Islet of Langerhans (tissue), 1 donor: Measurements from ENCODE around the gene AATK.

ENCODE experiments used
- FAIRE-seq: peaks from one replicate; lab custom pipeline; 2011; peaks lifted over from hg19 to GRCh38; lab: Jason Lieb, UNC

Gene AATK

DNA sequence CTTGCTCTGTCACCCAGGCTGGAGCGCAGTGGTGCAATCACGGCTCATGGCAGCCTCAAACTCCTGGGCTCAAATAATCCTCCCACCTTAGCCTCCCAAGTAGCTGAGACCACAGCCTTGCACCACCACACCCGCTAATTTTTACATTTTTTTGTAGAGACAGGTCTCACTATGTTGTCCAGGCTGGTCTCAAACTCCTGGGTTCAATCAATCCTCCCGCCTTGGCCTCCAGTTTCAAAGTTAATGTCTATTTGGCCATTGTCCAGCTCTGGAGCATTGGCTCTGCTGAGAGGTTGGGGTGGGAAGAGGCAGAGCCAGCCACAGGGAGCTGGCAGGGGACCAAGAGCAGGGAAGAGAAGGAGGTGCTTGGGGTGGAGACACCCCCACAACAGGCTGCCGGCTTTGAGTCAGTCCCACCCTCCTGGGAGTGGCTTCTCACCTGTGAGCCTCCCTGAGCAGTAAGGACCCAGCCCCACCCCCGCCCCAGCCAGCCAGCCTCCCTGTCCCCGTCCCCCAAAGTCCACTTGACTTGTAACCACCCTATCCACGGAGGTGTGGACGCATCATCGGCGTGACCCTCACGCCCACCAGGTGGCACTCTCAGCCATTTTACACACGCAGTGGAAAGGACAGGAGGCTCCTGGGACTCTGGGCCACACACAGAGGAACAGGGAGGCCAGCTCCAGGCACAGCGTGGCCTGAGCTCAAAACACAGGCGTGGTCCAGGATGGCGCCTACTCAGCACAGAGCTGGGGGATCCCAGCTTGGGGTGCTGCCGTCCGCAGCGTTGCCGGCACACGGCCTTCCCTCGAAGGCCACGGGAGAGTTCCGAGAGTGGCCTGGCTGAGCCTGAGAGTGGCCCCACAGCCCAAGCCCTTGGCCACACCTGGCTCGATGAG is 23.5 kb downstream of the AATK start:
- FAIRE-seq = no peak

DNA sequence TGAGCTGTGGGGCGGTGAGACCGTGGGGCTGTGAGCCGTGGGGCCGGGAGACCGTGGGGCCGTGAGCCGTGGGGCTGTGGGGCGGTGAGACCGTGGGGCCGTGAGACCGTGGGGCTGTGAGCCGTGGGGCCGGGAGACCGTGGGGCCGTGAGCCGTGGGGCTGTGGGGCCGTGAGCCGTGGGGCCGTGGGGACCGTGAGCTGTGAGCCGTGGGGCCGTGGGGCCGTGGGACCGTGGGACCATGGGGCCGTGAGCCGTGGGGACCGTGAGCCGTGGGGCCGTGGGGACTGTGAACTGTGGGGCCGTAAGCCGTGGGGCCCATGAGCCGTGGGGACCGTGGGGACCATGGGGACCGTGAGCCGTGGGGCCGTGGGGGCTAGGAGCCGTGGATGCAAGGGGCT is 25.3 kb downstream of the AATK start:
- FAIRE-seq = no peak

DNA sequence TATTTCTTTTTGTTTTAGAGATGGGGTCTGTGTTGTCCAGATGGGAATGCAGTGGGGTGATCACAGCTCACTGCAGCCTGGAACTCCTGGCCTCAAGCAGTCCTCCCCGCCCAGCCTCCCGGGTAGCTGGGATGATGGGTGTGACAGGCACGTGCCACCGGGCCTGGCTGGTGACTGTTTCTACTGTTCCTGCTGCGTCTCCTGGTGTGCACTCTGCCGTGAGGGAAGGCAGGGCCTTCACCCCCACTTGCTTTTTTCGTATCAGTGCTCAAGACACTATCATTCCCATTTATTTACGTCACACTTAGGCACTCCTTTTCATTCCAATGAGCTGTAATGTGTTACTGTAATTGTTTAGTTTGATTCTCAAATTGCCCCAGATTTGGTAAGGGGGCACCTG is 26.0 kb downstream of the AATK start:
- no peak for FAIRE-seq

DNA sequence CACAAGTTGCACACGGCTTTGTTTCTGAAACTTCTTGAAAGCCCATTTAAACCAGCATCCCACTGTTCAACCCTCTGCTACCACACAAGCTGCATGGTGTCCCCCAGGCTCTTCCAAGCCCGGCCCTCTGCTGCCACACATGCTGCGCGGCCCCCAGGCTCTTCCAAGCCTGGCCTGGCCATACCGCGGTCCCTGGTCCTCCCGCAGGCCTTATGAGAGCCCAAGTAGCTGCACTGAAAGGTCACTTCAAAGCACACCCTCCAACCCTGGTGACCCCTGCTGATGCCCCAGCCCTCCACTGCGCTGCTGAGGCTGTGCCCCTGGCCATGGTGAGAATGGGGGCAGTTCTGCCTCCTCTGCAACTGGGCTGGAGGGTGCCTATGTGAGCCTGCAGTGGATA is 26.6 kb downstream of the AATK start:
- no peak for FAIRE-seq

DNA sequence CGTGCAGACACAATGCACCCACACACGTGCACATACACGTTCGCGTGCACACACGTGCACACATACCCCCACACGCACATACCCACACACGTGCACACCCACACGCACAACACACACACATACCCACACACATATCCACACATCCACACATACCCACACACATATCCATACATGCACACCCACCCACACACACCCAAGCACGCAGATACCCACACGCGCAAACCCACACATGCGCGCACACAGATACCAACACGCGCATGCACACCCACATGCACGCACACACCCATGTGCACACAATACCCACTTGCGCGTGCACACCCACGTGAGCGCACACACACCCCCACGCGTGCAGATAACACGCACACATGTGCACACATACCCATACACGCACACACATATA is 27.5 kb downstream of the AATK start:
- no peak for FAIRE-seq

DNA sequence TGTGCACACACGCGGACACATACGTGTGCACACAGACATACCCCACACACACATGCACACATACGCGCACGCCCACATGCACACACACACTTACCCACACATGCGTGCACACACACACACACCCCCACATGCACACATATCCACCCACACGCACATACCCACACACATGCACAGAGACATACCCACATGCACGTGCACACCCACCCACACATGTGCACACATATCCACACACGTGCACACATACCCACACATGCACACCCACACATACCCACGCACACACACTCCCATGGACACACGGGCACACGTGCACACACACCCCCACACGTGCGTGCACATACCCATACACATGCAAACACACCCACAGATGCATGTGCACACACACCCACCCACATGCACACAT is 27.9 kb downstream of the AATK start:
- no peak for FAIRE-seq

DNA sequence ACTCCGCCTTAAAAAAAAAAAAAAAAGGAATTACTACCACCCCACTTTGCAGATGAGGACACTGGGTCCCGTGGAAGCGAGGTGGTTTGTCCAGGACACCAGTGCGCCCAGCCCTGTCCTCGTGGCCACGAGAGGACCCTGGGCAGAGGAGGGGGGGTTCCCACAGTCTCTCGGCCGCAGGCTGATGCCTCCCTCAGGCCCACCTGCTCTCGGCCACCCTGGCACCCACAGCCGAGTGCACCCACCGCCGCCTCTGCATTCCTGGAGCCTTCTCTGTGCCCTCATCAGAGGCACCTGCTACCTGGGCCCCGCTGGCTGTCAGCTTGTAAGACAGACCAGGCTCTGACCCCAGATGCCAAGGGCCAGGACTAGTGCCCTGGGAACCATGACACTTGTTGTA is 28.8 kb downstream of the AATK start:
- FAIRE-seq = no peak

DNA sequence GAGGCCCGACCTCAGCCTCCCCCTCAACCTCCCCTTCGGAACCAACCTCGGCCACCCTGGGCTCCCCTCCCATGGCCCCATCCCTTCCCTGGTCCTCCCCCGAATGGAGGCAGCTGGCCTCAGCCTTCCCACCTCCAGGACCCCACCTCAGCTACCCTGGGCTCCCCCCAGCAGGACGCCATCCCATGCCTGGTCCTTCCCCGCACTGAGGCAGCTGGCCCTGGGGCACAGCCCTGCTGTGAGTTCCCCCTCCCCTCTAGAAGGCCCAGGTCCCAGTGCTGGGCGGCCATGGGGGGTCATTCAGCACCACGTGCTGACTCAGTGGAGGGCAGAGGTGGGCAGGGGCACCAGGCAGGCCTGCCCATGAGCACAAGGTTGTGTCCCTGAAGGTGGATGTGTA is 29.7 kb downstream of the AATK start:
- FAIRE-seq = no peak

DNA sequence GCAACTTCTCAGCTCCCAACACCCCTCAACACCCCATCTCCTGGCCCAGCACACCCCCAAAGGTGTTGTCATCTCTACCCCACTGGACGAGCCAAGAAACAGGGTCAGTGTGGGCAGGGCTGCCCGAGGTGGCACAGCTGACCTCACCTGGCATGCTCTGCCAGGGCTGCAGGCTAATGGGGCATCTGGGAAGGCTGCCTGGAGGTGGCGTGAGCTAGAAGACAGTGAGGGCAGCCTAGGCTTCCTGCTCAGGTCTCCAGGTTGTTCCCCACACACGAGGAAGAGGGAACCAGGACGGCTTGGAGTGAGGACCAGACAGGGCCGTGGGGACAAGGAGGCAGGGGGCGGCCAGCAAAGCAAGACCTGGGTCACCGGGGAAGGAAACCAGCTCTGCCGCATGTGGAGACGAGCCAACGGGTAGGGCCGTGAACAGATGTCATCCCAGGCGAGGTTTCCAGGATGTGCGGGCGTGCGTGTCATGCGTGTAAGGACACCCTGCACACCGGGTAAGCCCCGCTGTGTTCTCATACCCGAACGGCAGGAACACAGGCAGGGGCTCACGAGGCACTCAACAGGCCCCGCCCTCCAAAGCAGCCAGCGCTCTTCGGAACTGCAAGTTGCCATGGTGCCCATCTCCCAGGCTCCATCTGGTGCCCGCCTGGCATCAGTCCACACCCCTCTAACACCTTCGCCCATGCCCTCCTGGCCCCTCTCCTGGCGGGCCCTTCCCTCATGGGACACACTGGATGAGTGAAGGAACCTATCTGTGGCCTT is 30.3 kb downstream of the AATK start:
- FAIRE-seq = no peak

DNA sequence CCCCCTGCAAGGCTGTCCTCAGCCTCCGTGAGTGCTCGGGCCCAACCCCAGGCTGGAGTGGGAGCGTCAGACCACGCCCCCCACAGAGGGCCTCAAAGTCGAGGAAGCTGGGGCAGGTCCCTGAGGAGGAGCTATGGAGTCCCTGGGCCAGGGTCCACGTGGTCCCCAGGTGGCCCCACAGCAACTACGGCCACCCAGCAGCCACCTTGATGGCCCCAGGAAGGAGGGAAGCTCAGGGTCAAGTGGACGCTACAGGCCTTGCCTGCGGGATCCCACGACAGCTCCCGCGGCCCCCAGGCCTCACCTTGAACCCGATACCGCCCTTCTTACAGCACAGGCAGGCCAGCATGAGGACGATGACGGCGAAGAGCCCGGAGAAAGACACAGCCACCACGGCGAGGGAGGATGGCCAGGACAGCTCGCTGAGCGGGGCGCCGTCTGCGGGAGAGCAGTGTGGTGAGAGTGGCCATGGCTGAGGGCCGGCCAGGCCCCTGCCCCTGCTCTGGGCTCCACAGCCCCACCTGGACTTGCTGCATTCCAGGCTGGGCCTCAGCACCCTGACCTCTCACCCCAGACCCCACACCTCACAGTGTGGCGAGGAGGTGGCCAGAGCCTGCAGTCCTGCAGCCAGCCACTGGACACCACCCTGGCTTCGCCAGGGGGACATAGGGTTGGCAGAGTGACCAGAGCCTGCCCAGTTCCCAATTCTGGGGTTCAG is 31.8 kb downstream of the AATK start:
- FAIRE-seq = no peak

DNA sequence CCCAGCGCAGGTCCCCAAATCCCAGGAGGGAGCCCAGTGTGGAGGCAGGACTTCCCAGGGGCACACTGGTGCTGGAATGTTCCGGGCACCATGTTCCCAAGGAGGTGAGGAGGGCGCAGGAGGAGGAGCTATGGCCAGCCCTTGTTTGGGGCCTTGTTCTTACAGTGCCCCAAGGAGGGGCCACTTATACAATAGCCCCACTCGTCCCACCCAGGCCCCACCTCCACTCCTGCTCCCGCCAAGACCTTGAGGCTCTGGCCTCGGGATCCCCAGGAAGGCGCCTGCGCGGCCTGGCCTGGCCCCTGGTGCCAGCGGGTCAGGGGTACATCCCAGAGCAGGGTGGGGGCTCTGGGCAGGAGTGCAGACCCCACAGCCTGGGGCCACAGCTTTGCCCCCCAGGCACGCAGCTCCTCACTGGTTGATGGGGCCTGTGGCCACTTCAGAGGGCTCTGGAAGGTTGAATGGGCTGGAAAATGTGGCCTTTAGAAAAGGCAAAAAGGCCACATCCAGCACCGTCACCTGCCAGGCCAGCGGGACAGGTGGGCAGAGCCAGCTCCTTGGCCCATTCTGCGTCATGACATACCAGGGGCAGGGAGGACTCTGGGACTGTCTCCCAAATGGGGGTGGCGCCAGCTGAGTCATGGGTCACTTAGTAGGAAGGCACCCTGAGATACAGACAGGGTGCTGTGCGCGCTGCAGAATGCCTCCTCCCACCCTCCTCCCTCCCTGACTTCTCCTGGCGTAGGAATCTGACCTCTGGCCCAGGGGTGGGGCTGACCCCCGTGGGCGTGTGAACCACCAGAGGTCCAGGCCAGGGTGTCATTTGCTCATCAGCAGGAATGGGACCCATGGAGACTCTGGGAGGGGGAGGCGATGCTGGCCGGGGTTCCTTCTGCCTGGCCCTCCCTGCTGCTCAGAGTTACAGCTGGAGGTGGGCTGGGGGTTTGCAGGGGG is 33.0 kb downstream of the AATK start:
- no peak for FAIRE-seq

DNA sequence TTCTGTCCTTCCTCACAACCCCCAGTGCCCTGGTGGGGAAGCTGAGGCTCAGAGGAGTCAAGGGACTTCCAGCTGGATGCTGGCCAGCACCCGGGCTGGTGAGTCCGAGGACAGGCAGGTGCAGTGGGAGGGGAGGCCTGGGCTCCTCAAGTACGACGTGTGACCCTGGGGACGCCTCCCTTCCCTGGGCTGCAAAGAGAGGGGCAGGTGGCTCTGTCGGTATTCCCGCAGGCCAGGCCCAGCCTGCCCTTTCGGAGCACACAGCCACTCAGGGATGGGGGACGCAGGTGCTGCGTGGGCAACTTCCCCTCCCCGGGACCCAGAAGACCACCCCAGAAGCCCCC is 33.9 kb downstream of the AATK start:
- no peak for FAIRE-seq

DNA sequence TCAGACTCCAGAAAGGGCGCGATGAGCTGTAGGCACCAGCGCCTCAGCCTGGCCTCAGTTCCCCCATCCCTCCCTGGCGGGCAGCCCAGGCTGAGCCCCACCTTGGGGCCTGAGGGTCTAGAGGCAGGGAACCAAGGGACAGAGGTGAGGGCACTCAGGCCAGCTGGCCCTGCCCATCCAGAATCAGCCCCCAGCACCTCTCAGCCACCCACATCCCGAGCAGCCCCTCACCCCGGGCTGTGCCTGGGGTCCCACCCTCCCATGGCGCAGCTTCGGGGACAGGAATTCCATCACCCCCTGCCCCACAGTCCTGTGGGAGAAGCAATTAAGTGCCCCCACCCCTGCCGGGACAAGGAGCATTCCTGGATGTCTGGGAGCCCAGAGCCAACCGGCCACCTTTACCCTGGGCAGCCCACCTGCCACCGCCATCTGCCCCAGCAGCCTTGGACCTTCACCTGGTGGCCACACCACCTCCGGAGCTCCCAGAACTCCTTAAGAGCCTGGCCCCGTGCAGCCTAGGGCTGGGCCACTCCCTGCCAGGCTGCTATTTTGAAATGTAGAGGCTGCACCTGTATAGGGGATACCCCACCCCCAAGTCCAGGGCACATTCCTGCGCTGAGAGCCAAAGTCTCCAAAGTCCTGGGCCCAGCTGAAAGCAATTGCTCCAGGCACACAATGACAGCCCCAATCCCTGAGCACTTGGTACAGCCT is 34.4 kb downstream of the AATK start:
- FAIRE-seq = no peak

DNA sequence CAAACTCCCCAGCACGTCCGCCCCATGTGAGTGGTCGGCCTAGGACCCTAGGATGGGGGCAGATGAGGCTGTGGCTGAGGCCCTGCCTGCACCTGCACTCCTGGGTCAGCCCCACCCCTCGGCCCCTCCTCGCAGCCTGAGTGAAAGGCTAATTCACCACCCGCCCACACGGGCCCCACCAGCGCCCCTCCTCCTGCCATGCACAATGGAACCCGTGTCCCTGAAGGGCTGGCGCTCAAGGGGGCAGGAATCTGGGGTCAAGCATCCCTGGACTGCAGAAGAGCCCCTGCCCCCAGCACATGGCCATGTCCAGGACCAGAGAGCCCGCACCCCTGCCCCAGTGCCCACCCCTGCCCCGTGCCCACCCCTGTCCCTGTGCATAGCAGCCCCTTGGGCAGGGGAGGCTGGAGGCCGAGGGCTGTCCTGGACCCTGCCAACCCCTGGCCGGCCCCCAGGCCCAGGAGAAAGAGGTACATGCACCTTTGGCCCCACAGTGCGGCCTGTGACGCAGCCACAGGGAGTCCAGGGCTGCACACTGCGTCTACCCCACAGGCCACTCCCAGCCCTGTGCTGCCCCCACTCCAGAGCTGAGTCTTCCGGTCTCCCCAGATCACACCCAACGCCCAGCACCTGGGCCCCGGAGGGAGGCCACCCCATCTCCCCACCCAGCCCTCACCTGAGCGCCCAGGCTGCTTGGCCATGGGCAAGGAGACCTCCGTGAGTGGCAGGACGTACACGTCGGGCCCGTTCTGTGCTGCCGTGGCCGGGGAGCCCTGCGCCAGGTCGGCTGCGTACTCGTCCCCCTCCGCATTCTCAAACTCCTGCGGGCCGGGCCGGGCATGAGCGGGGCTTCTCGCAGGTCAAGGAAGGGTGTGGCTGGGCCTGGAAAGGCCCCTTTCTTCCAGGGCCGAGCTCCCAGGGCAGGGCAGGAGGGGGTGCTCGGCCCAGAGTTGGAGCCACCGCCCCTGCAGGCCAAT is 35.3 kb downstream of the AATK start:
- no peak for FAIRE-seq

DNA sequence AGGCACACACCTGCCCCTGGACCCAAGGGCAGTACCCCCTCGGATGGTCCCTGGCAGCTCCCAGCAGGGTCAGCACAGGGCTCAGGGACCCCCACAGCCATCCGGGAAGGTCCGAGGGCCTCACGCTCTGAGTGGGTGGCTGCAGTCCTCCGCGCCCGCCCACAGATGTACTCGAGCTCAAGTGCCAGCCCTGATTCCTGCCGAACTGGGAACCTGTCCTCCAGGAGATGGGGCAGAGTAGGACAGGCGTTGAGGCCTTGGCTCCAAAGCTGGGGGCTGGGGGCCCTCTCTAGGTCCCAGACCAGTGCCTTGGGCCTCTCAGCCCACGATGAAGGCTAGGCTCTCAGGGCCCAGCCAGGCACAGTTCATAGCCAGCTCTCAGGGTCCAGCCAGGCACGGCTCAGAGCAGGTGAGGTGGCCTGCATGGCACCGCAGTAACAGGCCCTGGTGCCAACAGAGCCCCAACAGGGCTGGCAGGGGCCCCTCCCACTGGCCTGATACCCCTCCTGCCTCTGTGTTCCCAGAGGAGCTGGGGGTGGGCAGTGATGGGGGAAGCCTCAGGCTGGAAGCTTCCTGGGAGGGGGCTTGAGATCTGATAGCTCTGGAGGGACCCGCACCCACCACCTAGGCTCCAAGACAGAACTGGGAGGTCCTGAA is 36.2 kb downstream of the AATK start:
- FAIRE-seq = no peak

DNA sequence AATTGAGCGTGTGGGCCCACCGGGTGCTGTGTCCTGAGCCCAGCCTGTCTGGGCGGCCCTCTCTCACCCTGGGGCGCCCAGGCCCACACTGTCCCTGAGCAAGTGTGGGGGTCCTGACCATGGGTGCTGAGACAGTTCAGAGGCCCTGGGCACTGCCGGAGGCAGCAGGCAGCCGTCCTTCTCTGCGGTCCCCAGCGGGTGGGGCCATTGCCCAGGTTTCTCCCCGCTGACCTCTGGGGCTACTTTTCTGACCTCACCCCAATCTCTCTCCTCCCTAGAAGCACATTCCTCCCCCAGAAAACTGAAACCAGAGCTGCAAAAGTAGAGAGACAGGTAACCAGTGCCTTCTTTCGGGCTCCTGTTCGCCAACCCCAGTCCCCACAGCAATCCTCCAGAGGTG is 36.7 kb downstream of the AATK start:
- no peak for FAIRE-seq

DNA sequence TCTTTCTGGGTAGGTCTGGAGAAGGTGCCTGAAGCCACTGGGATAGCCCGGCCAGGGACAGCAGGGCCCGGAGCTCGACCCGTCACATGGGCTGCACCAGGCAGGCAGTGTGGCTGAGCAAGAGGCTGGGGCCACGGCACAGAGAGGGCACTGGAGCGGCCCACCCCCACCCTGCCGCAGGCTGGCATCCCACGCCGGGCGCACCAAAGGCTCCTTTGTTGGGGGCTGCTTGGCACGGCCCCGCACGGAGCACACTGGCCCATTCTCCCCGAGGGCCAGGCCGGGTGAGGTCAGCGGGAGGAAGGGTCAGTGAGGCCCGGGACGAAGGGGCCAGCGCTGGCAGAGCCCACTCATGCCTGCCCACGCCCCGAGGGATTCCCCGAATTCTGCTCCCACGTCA is 37.2 kb downstream of the AATK start:
- FAIRE-seq = no peak

DNA sequence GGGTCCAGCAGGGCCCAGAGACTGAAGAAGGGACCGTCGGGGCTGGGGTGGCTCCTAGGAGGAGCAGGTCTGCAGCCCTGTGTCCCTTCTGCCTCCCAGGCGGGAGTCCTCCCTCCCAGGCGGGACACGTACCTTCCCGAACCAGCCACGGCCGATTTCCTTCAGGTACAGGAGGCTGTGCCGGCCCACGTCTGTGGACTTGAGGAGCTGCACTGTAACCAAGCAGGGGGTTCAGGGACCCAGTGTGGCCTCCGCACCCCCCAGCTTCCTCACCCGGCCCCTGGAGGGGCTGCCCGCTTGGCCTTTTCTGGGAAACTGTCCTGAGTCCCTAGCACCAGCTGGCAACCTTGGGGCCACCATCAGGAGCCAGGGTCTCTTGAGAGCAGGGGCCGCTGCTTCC is 37.7 kb downstream of the AATK start:
- no peak for FAIRE-seq

DNA sequence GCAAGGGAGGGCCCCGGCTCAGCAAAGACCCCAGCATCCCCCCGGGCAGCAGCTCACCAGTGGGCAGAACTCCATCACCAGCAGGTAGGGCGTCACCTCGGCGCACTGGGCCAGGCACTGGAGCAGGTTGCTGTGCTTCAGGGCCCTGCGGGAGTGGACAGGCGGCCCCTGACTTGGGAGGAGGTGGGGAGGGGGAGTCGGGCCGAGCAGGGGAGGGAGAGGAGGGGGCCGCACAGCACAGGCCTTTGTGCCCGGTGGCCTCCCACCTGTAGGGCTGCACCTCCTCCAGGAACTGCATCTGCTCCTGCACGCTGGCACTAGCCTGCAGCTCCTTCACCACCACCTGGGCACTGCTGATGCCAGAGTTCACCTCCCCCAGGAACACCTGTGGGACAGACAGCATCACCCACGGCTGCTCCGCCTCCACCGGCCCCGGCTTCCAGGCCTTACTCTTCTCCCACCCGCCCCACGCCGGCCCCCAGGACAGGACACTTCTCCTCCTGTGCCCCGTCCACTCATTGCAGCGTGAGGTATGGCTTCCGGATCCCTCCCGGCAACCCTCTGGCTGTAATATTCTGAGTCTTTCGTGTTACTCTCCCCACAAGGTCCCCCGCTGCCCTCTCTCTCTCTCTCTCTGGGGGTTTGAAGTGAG is 38.4 kb downstream of the AATK start:
- FAIRE-seq = no peak
